ENCODE results near the gene CR1.

DNA sequence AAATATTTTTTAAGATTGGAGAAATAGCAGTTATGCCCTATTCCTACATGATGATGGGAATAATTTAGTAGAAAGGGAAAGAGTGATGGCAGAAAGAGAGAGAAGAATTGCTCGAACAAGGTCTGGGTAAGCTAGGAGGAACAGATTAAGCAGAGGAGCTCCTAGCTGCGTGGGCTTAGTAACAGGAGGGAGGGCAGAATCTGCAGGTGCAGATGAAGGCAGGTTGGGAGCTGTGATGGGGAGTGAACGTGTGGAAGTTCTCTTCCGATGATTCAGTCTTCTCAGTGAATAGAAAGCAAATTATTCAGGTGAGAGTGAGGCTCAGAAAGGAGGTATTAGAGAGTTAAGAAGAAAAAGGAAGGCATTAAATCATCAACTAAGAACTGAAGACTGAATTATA, 8.3 kb upstream of the CR1 start:
- no peak for TF ChIP-seq POLR2A (IDR thresholded peaks at IDR 0.05)
- TF ChIP-seq, protein P1, sequence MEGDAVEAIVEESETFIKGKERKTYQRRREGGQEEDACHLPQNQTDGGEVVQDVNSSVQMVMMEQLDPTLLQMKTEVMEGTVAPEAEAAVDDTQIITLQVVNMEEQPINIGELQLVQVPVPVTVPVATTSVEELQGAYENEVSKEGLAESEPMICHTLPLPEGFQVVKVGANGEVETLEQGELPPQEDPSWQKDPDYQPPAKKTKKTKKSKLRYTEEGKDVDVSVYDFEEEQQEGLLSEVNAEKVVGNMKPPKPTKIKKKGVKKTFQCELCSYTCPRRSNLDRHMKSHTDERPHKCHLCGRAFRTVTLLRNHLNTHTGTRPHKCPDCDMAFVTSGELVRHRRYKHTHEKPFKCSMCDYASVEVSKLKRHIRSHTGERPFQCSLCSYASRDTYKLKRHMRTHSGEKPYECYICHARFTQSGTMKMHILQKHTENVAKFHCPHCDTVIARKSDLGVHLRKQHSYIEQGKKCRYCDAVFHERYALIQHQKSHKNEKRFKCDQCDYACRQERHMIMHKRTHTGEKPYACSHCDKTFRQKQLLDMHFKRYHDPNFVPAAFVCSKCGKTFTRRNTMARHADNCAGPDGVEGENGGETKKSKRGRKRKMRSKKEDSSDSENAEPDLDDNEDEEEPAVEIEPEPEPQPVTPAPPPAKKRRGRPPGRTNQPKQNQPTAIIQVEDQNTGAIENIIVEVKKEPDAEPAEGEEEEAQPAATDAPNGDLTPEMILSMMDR (IDR thresholded peaks at IDR 0.05): no peak
